Neural cell (in vitro differentiated cells): ENCODE measurements around the gene STK17B. TPM values are rescaled to one million over a fixed set of nuclear protein-coding genes. Genes with fewer than 3 reads are reported as not detected.

Source experiments
- H2AFZ ChIP-seq: fragments of 200-600, 300-800 bp; sonication (generic), shearing (Covaris generic); 2 replicates; pipeline ENCODE4 v1.6.0; 2014; ENCODE audit warnings: low read depth, mild to moderate bottlenecking, antibody characterized with exemption, low read length, moderate library complexity
- H3F3A ChIP-seq: fragments of 200-600 bp; shearing (Covaris generic); 2 replicates; pipeline ENCODE4 v1.6.1; 2016; ENCODE audit warnings: mild to moderate bottlenecking, moderate library complexity, mixed read lengths, antibody characterized with exemption, low read length; ENCODE audit not compliant: insufficient read depth, poor library complexity, severe bottlenecking
- H3K27ac ChIP-seq: fragments of 200-600, 300-800 bp; sonication (generic), shearing (Covaris generic); 2 replicates; pipeline ENCODE4 v1.5.1; 2014; ENCODE audit warnings: mild to moderate bottlenecking, low read length, moderate library complexity
- H3K27me3 ChIP-seq: fragments of 300-800, 200-600 bp; sonication (generic), shearing (Covaris generic); 2 replicates; pipeline ENCODE4 v1.6.0; 2014; ENCODE audit warnings: mild to moderate bottlenecking, low read depth, low read length, moderate library complexity; ENCODE audit not compliant: insufficient read depth
- H3K36me3 ChIP-seq: fragments of 300-800, 200-600 bp; sonication (generic), shearing (Covaris generic); 2 replicates; pipeline ENCODE4 v1.5.1; 2014; ENCODE audit warnings: mild to moderate bottlenecking, antibody characterized with exemption, low read length, moderate library complexity; ENCODE audit not compliant: insufficient read depth
- H3K4me2 ChIP-seq: fragments of 300-800, 200-600 bp; sonication (generic), shearing (Covaris generic); 2 replicates; pipeline ENCODE4 v1.6.0; 2014; ENCODE audit warnings: mild to moderate bottlenecking, low read length
- H3K4me3 ChIP-seq: fragments of 300-800, 200-600 bp; sonication (generic), shearing (Covaris generic); 2 replicates; pipeline ENCODE4 v1.5.1; 2014; ENCODE audit warnings: mild to moderate bottlenecking, low read length, moderate library complexity
- H3K79me2 ChIP-seq: fragments of 200-600 bp; shearing (Covaris generic); replicated peaks from 2 replicates; pipeline ENCODE4 v1.6.0; 2014; ENCODE audit warnings: mild to moderate bottlenecking, low read length, moderate library complexity; ENCODE audit not compliant: insufficient read depth
- H3K9ac ChIP-seq: fragments of 300-800, 200-600 bp; sonication (generic), shearing (Covaris generic); 2 replicates; pipeline ENCODE4 v1.6.1; 2016; ENCODE audit warnings: mild to moderate bottlenecking, low read length, mixed read lengths
- H3K9me2 ChIP-seq: fragments of 200-600 bp; shearing (Covaris generic); 2 replicates; pipeline ENCODE4 v1.6.1; 2016; ENCODE audit warnings: mild to moderate bottlenecking, low read length, mixed read lengths; ENCODE audit not compliant: insufficient read depth
- H3K9me3 ChIP-seq: fragments of 200-600, 300-800 bp; sonication (generic), shearing (Covaris generic); 2 replicates; pipeline ENCODE4 v1.6.1; 2016; ENCODE audit warnings: mild to moderate bottlenecking, mixed run types, low read length, moderate library complexity, mixed read lengths
- H4K20me1 ChIP-seq: fragments of 200-600 bp; shearing (Covaris generic); 2 replicates; pipeline ENCODE4 v1.6.1; 2016; ENCODE audit warnings: mild to moderate bottlenecking, mixed run types; ENCODE audit not compliant: insufficient read depth
- EP300 ChIP-seq: fragments of 450-650 bp; conservative IDR thresholded peaks from 2 replicates; pipeline ENCODE4 v1.6.1; 2014; ENCODE audit warnings: antibody characterized with exemption, mild to moderate bottlenecking, moderate library complexity; ENCODE audit not compliant: poor library complexity, severe bottlenecking
- EZH2 ChIP-seq: fragments of 200-600, 300-800 bp; shearing (Covaris generic), sonication (generic); IDR thresholded peaks from 2 replicates; pipeline ENCODE4 v1.6.1; 2014; ENCODE audit warnings: antibody characterized with exemption, low read length, borderline replicate concordance, mild to moderate bottlenecking; ENCODE audit not compliant: insufficient read depth, poor library complexity, severe bottlenecking
- MXI1 ChIP-seq: fragments of 450-650 bp; conservative IDR thresholded peaks from 2 replicates; pipeline ENCODE4 v1.6.1; 2014; ENCODE audit warnings: antibody characterized with exemption, mild to moderate bottlenecking; ENCODE audit not compliant: poor library complexity, severe bottlenecking
- POLR2AphosphoS5 ChIP-seq: IDR thresholded peaks from 2 replicates; pipeline ENCODE4 v1.6.1; 2012
- RAD21 ChIP-seq: fragments of 450-650 bp; conservative IDR thresholded peaks from 2 replicates; pipeline ENCODE4 v1.6.1; 2014; ENCODE audit warnings: antibody characterized with exemption, mild to moderate bottlenecking, moderate library complexity
- SMC3 ChIP-seq: fragments of 450-650 bp; conservative IDR thresholded peaks from 2 replicates; pipeline ENCODE4 v1.6.1; 2014; ENCODE audit warnings: antibody characterized with exemption, mild to moderate bottlenecking, moderate library complexity; ENCODE audit not compliant: poor library complexity
- TAF1 ChIP-seq: IDR thresholded peaks from 2 replicates; pipeline ENCODE4 v1.6.1; 2012; ENCODE audit warnings: low read depth
- polyA plus RNA-seq: library from polyadenylated mRNA; depleted of rRNA; stranded (reverse); fragments of >200 nt; gene quantifications from 2 replicates; pipeline ENCODE4 v1.2.3, GENCODE V29; 2014
- TF ChIP-seq, protein P1 (sequence below): IDR thresholded peaks from 2 replicates; pipeline ENCODE4 v1.6.1; 2012; ENCODE audit warnings: borderline replicate concordance
- TF ChIP-seq, protein P2 (sequence below): fragments of 450-650 bp; IDR thresholded peaks from 2 replicates; pipeline ENCODE4 v1.5.1; 2014; ENCODE audit warnings: antibody characterized with exemption, mild to moderate bottlenecking, moderate library complexity; ENCODE audit not compliant: poor library complexity, severe bottlenecking

The STK17B gene
- polyA plus RNA-seq, 1 donor from 2014 or later, result 0.67 TPM

DNA sequence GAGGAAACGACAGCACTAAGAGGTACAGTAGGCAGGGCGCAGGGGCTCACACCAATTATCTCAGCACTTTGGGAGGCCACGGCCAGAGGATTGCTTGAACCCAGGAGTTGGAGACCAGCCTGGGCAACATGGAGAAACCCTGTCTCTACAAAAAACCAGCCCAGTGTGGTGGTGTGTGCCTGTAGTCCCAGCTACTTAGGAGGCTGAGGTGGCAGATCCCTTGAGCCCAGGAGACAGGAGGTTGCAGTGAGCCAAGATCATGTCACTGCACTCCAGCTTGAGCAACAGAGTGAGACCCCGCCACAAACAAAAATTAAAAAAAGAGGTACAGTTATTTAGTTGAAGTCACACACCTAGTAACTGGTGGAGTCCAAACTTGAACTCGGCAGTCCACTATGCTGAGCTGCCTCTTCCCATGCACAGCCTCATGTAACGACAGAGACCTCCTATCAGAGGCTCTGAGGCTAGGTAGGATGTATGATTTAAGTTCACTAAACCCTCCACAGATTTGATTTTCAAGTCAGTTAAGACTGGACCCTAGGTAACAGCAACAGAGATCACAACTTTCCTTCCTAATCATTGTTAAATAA, 8.7 kb downstream of the STK17B start:
- H3K79me2 ChIP-seq, result peaks cover 13% of the 10 kb centered on the region

DNA sequence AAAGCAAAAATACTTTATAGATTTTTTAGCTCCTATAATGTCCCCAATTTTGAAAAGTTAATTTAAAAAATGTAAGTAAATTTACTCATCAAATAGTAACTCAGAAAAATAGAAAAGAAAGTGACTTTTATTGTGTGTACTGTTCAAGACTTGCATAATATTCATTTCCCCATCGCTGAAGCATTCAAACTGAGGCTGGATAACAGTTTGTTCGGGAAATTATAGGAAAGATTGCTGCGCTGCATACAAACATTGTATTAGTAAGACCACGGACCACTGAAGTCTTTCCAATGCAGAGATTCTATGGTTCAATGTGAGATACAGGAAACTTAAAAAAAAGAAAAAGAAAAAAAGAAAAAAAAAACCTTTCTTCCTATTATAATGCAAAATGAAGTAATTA, 10.4 kb downstream of the STK17B start:
- TF ChIP-seq RAD21, result no peak
- TF ChIP-seq, protein P1, sequence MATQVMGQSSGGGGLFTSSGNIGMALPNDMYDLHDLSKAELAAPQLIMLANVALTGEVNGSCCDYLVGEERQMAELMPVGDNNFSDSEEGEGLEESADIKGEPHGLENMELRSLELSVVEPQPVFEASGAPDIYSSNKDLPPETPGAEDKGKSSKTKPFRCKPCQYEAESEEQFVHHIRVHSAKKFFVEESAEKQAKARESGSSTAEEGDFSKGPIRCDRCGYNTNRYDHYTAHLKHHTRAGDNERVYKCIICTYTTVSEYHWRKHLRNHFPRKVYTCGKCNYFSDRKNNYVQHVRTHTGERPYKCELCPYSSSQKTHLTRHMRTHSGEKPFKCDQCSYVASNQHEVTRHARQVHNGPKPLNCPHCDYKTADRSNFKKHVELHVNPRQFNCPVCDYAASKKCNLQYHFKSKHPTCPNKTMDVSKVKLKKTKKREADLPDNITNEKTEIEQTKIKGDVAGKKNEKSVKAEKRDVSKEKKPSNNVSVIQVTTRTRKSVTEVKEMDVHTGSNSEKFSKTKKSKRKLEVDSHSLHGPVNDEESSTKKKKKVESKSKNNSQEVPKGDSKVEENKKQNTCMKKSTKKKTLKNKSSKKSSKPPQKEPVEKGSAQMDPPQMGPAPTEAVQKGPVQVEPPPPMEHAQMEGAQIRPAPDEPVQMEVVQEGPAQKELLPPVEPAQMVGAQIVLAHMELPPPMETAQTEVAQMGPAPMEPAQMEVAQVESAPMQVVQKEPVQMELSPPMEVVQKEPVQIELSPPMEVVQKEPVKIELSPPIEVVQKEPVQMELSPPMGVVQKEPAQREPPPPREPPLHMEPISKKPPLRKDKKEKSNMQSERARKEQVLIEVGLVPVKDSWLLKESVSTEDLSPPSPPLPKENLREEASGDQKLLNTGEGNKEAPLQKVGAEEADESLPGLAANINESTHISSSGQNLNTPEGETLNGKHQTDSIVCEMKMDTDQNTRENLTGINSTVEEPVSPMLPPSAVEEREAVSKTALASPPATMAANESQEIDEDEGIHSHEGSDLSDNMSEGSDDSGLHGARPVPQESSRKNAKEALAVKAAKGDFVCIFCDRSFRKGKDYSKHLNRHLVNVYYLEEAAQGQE, result no peak
- TF ChIP-seq, protein P2, sequence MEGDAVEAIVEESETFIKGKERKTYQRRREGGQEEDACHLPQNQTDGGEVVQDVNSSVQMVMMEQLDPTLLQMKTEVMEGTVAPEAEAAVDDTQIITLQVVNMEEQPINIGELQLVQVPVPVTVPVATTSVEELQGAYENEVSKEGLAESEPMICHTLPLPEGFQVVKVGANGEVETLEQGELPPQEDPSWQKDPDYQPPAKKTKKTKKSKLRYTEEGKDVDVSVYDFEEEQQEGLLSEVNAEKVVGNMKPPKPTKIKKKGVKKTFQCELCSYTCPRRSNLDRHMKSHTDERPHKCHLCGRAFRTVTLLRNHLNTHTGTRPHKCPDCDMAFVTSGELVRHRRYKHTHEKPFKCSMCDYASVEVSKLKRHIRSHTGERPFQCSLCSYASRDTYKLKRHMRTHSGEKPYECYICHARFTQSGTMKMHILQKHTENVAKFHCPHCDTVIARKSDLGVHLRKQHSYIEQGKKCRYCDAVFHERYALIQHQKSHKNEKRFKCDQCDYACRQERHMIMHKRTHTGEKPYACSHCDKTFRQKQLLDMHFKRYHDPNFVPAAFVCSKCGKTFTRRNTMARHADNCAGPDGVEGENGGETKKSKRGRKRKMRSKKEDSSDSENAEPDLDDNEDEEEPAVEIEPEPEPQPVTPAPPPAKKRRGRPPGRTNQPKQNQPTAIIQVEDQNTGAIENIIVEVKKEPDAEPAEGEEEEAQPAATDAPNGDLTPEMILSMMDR, result no peak
- no peak for TF ChIP-seq POLR2AphosphoS5
- TF ChIP-seq TAF1, result no peak
- no peak for TF ChIP-seq EP300
- no peak for TF ChIP-seq EZH2
- TF ChIP-seq MXI1, result no peak
- no peak for TF ChIP-seq SMC3
- Histone ChIP-seq H3K9me2 (no peaks in the 10 kb centered on the region), H3K4me2 (no peak overlapping the region), H3K9ac (no peak overlapping the region), H3K79me2 (peaks cover 7% of the 10 kb centered on the region), H4K20me1 (no peaks in the 10 kb centered on the region), H3F3A (no peaks in the 10 kb centered on the region), H3K4me3 (no peak overlapping the region), H3K36me3 (no peaks in the 10 kb centered on the region), H3K27ac (no peak overlapping the region), H3K27me3 (no peaks in the 10 kb centered on the region), H3K9me3 (no peaks in the 10 kb centered on the region), H2AFZ (no peak overlapping the region)

More for the DNA sequence above, 8.7 kb downstream of the STK17B start:
- Histone ChIP-seq H3K9me2 (no peaks in the 10 kb centered on the region), H4K20me1 (no peaks in the 10 kb centered on the region), H3K4me3 (no peak overlapping the region), H3K9ac (no peak overlapping the region), H3K4me2 (no peak overlapping the region), H3K36me3 (no peaks in the 10 kb centered on the region), H3K27ac (no peak overlapping the region), H2AFZ (no peak overlapping the region), H3K9me3 (no peaks in the 10 kb centered on the region), H3F3A (no peaks in the 10 kb centered on the region), H3K27me3 (no peaks in the 10 kb centered on the region)
- no peak for TF ChIP-seq EZH2
- TF ChIP-seq MXI1, result no peak
- no peak for TF ChIP-seq POLR2AphosphoS5
- TF ChIP-seq, protein P2, result no peak
- no peak for TF ChIP-seq TAF1
- no peak for TF ChIP-seq SMC3
- no peak for TF ChIP-seq EP300
- TF ChIP-seq, protein P1, result no peak
